ENCODE measurements around the gene CLK2.

GRCh38 chr1:155309423-155310021 is 36.2 kb upstream of the CLK2 start:
- TF ChIP-seq EZH2 (IDR thresholded peaks at IDR 0.05; ENCODE audit: low read depth, low read length, severe bottlenecking) (no peak), RNF2 (IDR thresholded peaks at IDR 0.05; ENCODE audit: borderline replicate concordance, low read depth, low read length, missing control alignments, poor library complexity, severe bottlenecking) (no peak), CTCF (IDR thresholded peaks at IDR 0.05; ENCODE audit: control extremely low read depth in 1 of 3, insufficient read depth in 1 of 3, low read depth in 1 of 3, low read length in 3 of 3) (no peak), CHD1 (IDR thresholded peaks at IDR 0.05; ENCODE audit: low read depth, low read length) (no peak), POLR2A (IDR thresholded peaks at IDR 0.05; ENCODE audit: control extremely low read depth in 1 of 2, low read depth in 2 of 2, low read length in 2 of 2) (no peak)

All from H1 (cell line).